ENCODE results near the gene AGAP1.

AGAP1 gene

GRCh38 chr2:235779444-235779896, 285.6 kb downstream of the AGAP1 start:
- DNase-seq (ENCODE audit: low spot score) = no peak
- no peaks in the 10 kb centered on the region for H3K4me1 ChIP-seq (ENCODE audit: insufficient read depth, poor library complexity, severe bottlenecking)
- no peak overlapping the region for H3K27ac ChIP-seq (ENCODE audit: poor library complexity, severe bottlenecking)
- no peaks in the 10 kb centered on the region for H3K27me3 ChIP-seq (ENCODE audit: insufficient read depth, poor library complexity, severe bottlenecking)
- no peaks in the 10 kb centered on the region for H3K9me3 ChIP-seq (ENCODE audit: severe bottlenecking)
- peak; percentile 87 for TF ChIP-seq CTCF (IDR thresholded peaks at IDR 0.05; ENCODE audit: poor library complexity, severe bottlenecking)
- peaks cover 3% of the 10 kb centered on the region; the same call in 1 of the 2 replicates for H3K36me3 ChIP-seq (ENCODE audit: low read depth)
- no peak overlapping the region for H3K4me3 ChIP-seq (ENCODE audit: severe bottlenecking)
- peak; percentile 98 for ATAC-seq (ENCODE audit: low read depth)

GRCh38 chr2:235780401-235780800, 286.6 kb downstream of the AGAP1 start:
- Histone ChIP-seq H3K36me3 (ENCODE audit: low read depth) (peaks cover 3% of the 10 kb centered on the region; the same call in 1 of the 2 replicates), H3K9me3 (ENCODE audit: severe bottlenecking) (no peaks in the 10 kb centered on the region), H3K27ac (ENCODE audit: poor library complexity, severe bottlenecking) (no peak overlapping the region), H3K27me3 (ENCODE audit: insufficient read depth, poor library complexity, severe bottlenecking) (no peaks in the 10 kb centered on the region), H3K4me1 (ENCODE audit: insufficient read depth, poor library complexity, severe bottlenecking) (no peaks in the 10 kb centered on the region), H3K4me3 (ENCODE audit: severe bottlenecking) (no peak overlapping the region)
- no peak for DNase-seq (ENCODE audit: low spot score)
- ATAC-seq (ENCODE audit: low read depth) = no peak
- TF ChIP-seq CTCF (IDR thresholded peaks at IDR 0.05; ENCODE audit: poor library complexity, severe bottlenecking) = no peak

GRCh38 chr2:235781775-235782174, 287.9 kb downstream of the AGAP1 start:
- DNase-seq (ENCODE audit: low spot score) (no peak), ATAC-seq (ENCODE audit: low read depth) (no peak)
- Histone ChIP-seq H3K4me1 (ENCODE audit: insufficient read depth, poor library complexity, severe bottlenecking) (no peaks in the 10 kb centered on the region), H3K27ac (ENCODE audit: poor library complexity, severe bottlenecking) (no peak overlapping the region), H3K9me3 (ENCODE audit: severe bottlenecking) (no peaks in the 10 kb centered on the region), H3K36me3 (ENCODE audit: low read depth) (peaks cover 3% of the 10 kb centered on the region; the same call in 1 of the 2 replicates), H3K4me3 (ENCODE audit: severe bottlenecking) (no peak overlapping the region), H3K27me3 (ENCODE audit: insufficient read depth, poor library complexity, severe bottlenecking) (no peaks in the 10 kb centered on the region)
- TF ChIP-seq CTCF (IDR thresholded peaks at IDR 0.05; ENCODE audit: poor library complexity, severe bottlenecking) = no peak

- no peak overlapping the region for H3K27ac ChIP-seq (ENCODE audit: poor library complexity, severe bottlenecking)
- H3K36me3 ChIP-seq (ENCODE audit: low read depth) = peaks cover 3% of the 10 kb centered on the region; the same call in 1 of the 2 replicates
- DNase-seq (ENCODE audit: low spot score) (no peak), ATAC-seq (ENCODE audit: low read depth) (no peak)
- H3K9me3 ChIP-seq (ENCODE audit: severe bottlenecking) = no peaks in the 10 kb centered on the region
- no peak overlapping the region for H3K4me3 ChIP-seq (ENCODE audit: severe bottlenecking)
- no peaks in the 10 kb centered on the region for H3K4me1 ChIP-seq (ENCODE audit: insufficient read depth, poor library complexity, severe bottlenecking)
- TF ChIP-seq CTCF (IDR thresholded peaks at IDR 0.05; ENCODE audit: poor library complexity, severe bottlenecking) = no peak
- no peaks in the 10 kb centered on the region for H3K27me3 ChIP-seq (ENCODE audit: insufficient read depth, poor library complexity, severe bottlenecking)
Measured at GRCh38 chr2:235784788-235785187, 290.9 kb downstream of the AGAP1 start.

- Histone ChIP-seq H3K27ac (ENCODE audit: poor library complexity, severe bottlenecking) (no peak overlapping the region), H3K4me3 (ENCODE audit: severe bottlenecking) (no peak overlapping the region), H3K4me1 (ENCODE audit: insufficient read depth, poor library complexity, severe bottlenecking) (no peaks in the 10 kb centered on the region), H3K27me3 (ENCODE audit: insufficient read depth, poor library complexity, severe bottlenecking) (no peaks in the 10 kb centered on the region), H3K9me3 (ENCODE audit: severe bottlenecking) (no peaks in the 10 kb centered on the region), H3K36me3 (ENCODE audit: low read depth) (no peaks in the 10 kb centered on the region)
- ATAC-seq (ENCODE audit: low read depth) (no peak), DNase-seq (ENCODE audit: low spot score) (no peak)
- TF ChIP-seq CTCF (IDR thresholded peaks at IDR 0.05; ENCODE audit: poor library complexity, severe bottlenecking) = no peak
Measured at GRCh38 chr2:235789552-235789951, 295.7 kb downstream of the AGAP1 start.

All from RWPE2 (cell line).